ENCODE results near the gene PRR22.

Gene PRR22

GRCh38 chr19:5789886-5790558 lies 5.5 kb upstream of the PRR22 start:
- CTCF ChIA-PET = interaction anchor here (1.0 to 2.0 kb wide), 6 partner anchors 10 to 101 kb away, joined by 3 to 13 read pairs (median 5); no protein-coding TSS in a partner anchor

GRCh38 chr19:5789351-5789761 lies 4.8 kb upstream of the PRR22 start:
- TF ChIP-seq CTCF (IDR thresholded peaks at IDR 0.05; ENCODE audit: insufficient read depth, low read length, missing control alignments) = no peak
- no peak for DNase-seq (ENCODE audit: low read depth, low spot score)
- ChIA-PET CTCF (interaction anchor here (0.8 to 1.9 kb wide), 4 partner anchors 15 to 102 kb away, joined by 3 to 8 read pairs (median 3); no protein-coding TSS in a partner anchor), POLR2A (no interaction called here)
- H3K4me3 ChIP-seq (ENCODE audit: low read depth, low read length) = no peak overlapping the region

More at GRCh38 chr19:5789886-5790558, 5.5 kb upstream of the PRR22 start:
- no peak for TF ChIP-seq CTCF (IDR thresholded peaks at IDR 0.05; ENCODE audit: insufficient read depth, low read length, missing control alignments)
- peak overlapping the region; percentile 99 for H3K4me3 ChIP-seq (ENCODE audit: low read depth, low read length)
- no peak for DNase-seq (ENCODE audit: low read depth, low spot score)
- POLR2A ChIA-PET = interaction anchor here (0.6 to 1.3 kb wide), 3 partner anchors 8 to 71 kb away, joined by 4 read pairs; no protein-coding TSS in a partner anchor

- ChIA-PET CTCF (interaction anchor here (0.8 to 1.1 kb wide), 3 partner anchors 14 to 67 kb away, joined by 3 to 4 read pairs (median 3); no protein-coding TSS in a partner anchor), POLR2A (no interaction called here)
- TF ChIP-seq CTCF (IDR thresholded peaks at IDR 0.05; ENCODE audit: insufficient read depth, low read length, missing control alignments) = no peak
- no peak for DNase-seq (ENCODE audit: low read depth, low spot score)
- H3K4me3 ChIP-seq (ENCODE audit: low read depth, low read length) = no peak overlapping the region
Measured at GRCh38 chr19:5788422-5788821, 3.9 kb upstream of the PRR22 start.

GRCh38 chr19:5787409-5788182 lies 3.0 kb upstream of the PRR22 start:
- ChIA-PET POLR2A (no interaction called here), CTCF (no interaction called here)
- no peak for DNase-seq (ENCODE audit: low read depth, low spot score)
- H3K4me3 ChIP-seq (ENCODE audit: low read depth, low read length) = no peak overlapping the region
- TF ChIP-seq CTCF (IDR thresholded peaks at IDR 0.05; ENCODE audit: insufficient read depth, low read length, missing control alignments) = no peak

- CTCF ChIA-PET = no interaction called here
- POLR2A ChIA-PET = no interaction called here
- no peak overlapping the region for H3K4me3 ChIP-seq (ENCODE audit: low read depth, low read length)
Measured at GRCh38 chr19:5786593-5787408, 2.3 kb upstream of the PRR22 start.

More at GRCh38 chr19:5786593-5787408, 2.3 kb upstream of the PRR22 start:
- TF ChIP-seq CTCF (IDR thresholded peaks at IDR 0.05; ENCODE audit: insufficient read depth, low read length, missing control alignments) = no peak
- no peak for DNase-seq (ENCODE audit: low read depth, low spot score)

Data from AG04449 (cell line).